HEK293 (cell line): ENCODE data around the gene GABRA5.

Experiments used
- CTCF ChIA-PET: fragments of 350-600 bp; formaldehyde crosslinking; extraction: SDS; loops from one replicate; lab custom pipeline; 2021; ENCODE audit warnings: antibody characterized with exemption; lab: Yijun Ruan, JAX
- POLR2A ChIA-PET: fragments of 300-600 bp; formaldehyde crosslinking; extraction: SDS; loops from one replicate; lab custom pipeline; 2020; ENCODE audit warnings: antibody characterized with exemption, inconsistent platforms; lab: Yijun Ruan, JAX
- H3K27ac ChIP-seq: fragments of 200-500 bp; sonication (Bioruptor generic); 2 replicates; pipeline ENCODE4 v1.5.1; 2014; ENCODE audit warnings: low read depth, low read length, control low read depth, inconsistent platforms; ENCODE audit errors: extremely low read depth
- H3K36me3 ChIP-seq, 2 experiments: fragments of 200-500 bp in 1 of 2; sonication (Bioruptor generic) in 1 of 2; 1 replicate in 1 of 2; 2 replicates in 1 of 2; pipeline ENCODE4 v1.5.1; 2014 to 2017; ENCODE audit warnings: inconsistent platforms in 2 of 2, low read length in 2 of 2; ENCODE audit not compliant: control insufficient read depth in 2 of 2, insufficient read depth in 1 of 2
- H3K4me1 ChIP-seq: fragments of 200-500 bp; sonication (Bioruptor generic); 2 replicates; pipeline ENCODE4 v1.5.1; 2014; ENCODE audit warnings: mild to moderate bottlenecking, low read length, inconsistent platforms; ENCODE audit not compliant: control insufficient read depth, insufficient read depth
- H3K4me3 ChIP-seq: 2 replicates; pipeline ENCODE4 v1.5.1; 2011; ENCODE audit warnings: low read depth, mild to moderate bottlenecking, control low read depth, low read length, moderate library complexity
- H3K9me3 ChIP-seq: fragments of 200-500 bp; sonication (Bioruptor generic); 2 replicates; pipeline ENCODE4 v1.5.1; 2014; ENCODE audit warnings: low read depth, low read length, inconsistent platforms; ENCODE audit not compliant: control insufficient read depth, insufficient read depth
- KLF8 ChIP-seq: fragments of 450-650 bp; formaldehyde crosslinking; IDR thresholded peaks from 2 replicates; pipeline ENCODE4 v1.5.1; 2016; ENCODE audit warnings: missing biosample characterization, missing genetic modification characterization
- REPIN1 ChIP-seq: fragments of 450-650 bp; formaldehyde crosslinking; IDR thresholded peaks from 2 replicates; pipeline ENCODE4 v1.5.1; 2017; ENCODE audit warnings: missing biosample characterization, missing genetic modification characterization, low read depth
- SP2 ChIP-seq: fragments of 450-650 bp; formaldehyde crosslinking; IDR thresholded peaks from 2 replicates; pipeline ENCODE4 v1.5.1; 2016; ENCODE audit warnings: missing biosample characterization, missing genetic modification characterization
- ZBTB8A ChIP-seq: fragments of 450-650 bp; formaldehyde crosslinking; IDR thresholded peaks from 2 replicates; pipeline ENCODE4 v1.5.1; 2016; ENCODE audit warnings: missing biosample characterization, missing genetic modification characterization
- ZNF211 ChIP-seq: fragments of 450-650 bp; formaldehyde crosslinking; IDR thresholded peaks from 2 replicates; pipeline ENCODE4 v1.5.1; 2016; ENCODE audit warnings: low read depth, missing biosample characterization, missing genetic modification characterization
- ZNF366 ChIP-seq: fragments of 450-650 bp; formaldehyde crosslinking; conservative IDR thresholded peaks from 2 replicates; pipeline ENCODE4 v1.5.1; 2016; ENCODE audit warnings: missing biosample characterization, missing genetic modification characterization
- ZNF394 ChIP-seq: fragments of 450-650 bp; formaldehyde crosslinking; IDR thresholded peaks from 2 replicates; pipeline ENCODE4 v1.5.1; 2016; ENCODE audit warnings: missing biosample characterization, missing genetic modification characterization, mild to moderate bottlenecking, moderate library complexity, borderline replicate concordance
- ZNF514 ChIP-seq: fragments of 450-650 bp; formaldehyde crosslinking; IDR thresholded peaks from 2 replicates; pipeline ENCODE4 v1.5.1; 2016; ENCODE audit warnings: missing biosample characterization, missing genetic modification characterization
- ZNF530 ChIP-seq: fragments of 450-650 bp; formaldehyde crosslinking; IDR thresholded peaks from 2 replicates; pipeline ENCODE4 v1.5.1; 2016; ENCODE audit warnings: low read depth, missing biosample characterization, missing genetic modification characterization
- ZNF621 ChIP-seq: fragments of 450-650 bp; formaldehyde crosslinking; IDR thresholded peaks from 2 replicates; pipeline ENCODE4 v1.5.1; 2017; ENCODE audit warnings: missing biosample characterization, missing genetic modification characterization
- ZNF658 ChIP-seq: fragments of 450-650 bp; formaldehyde crosslinking; IDR thresholded peaks from 2 replicates; pipeline ENCODE4; 2016; ENCODE audit warnings: missing biosample characterization, missing genetic modification characterization
- ZNF792 ChIP-seq: fragments of 450-650 bp; formaldehyde crosslinking; IDR thresholded peaks from 2 replicates; pipeline ENCODE4 v1.5.1; 2016; ENCODE audit warnings: missing biosample characterization, missing genetic modification characterization
- ZXDB ChIP-seq: fragments of 450-650 bp; formaldehyde crosslinking; IDR thresholded peaks from 2 replicates; pipeline ENCODE4 v1.5.1; 2016; ENCODE audit warnings: missing biosample characterization, missing genetic modification characterization
- TF ChIP-seq, protein P1 (sequence below): sonication (generic); formaldehyde crosslinking; IDR thresholded peaks from 2 replicates; pipeline ENCODE4 v1.8.1; 2022; ENCODE audit warnings: mild to moderate bottlenecking, moderate library complexity, missing genetic modification reagents
- TF ChIP-seq, protein P2 (sequence below): fragments of 450-650 bp; formaldehyde crosslinking; IDR thresholded peaks from 2 replicates; pipeline ENCODE4 v1.5.1; 2017; ENCODE audit warnings: missing biosample characterization, missing genetic modification characterization
- TF ChIP-seq, protein P3 (sequence below): fragments of 450-650 bp; formaldehyde crosslinking; IDR thresholded peaks from 2 replicates; pipeline ENCODE4 v1.5.1; 2017; ENCODE audit warnings: missing biosample characterization, missing genetic modification characterization
- TF ChIP-seq, protein P4 (sequence below): fragments of 450-650 bp; formaldehyde crosslinking; IDR thresholded peaks from 2 replicates; pipeline ENCODE4 v1.5.1; 2016; ENCODE audit warnings: missing biosample characterization, missing genetic modification characterization
- TF ChIP-seq, protein P5 (sequence below): fragments of 450-650 bp; formaldehyde crosslinking; IDR thresholded peaks from 2 replicates; pipeline ENCODE4 v1.5.1; 2016; ENCODE audit warnings: missing biosample characterization, missing genetic modification characterization

The GABRA5 gene

DNA sequence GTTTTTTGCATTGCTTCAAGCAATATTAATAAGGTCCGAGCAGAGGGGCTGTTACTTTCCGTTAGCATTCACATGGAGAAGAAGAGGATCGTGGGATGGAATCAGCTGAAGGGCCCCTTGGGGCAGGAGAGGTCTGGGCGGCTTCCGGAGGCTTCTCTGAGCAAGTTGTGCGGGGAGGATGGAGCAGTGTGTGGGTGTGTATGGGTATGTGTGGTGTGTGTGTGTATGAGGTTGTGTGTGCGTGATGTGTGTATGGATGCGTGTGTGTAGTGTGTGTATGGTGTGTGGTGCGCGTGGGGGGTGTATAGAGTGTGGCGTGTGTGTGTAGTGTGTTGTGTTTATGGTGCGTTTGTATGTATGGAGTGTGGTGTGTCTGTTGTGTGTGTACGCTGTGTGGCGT is 25.8 kb downstream of the GABRA5 start:
- POLR2A ChIA-PET: no interaction called here
- no peak overlapping the region for H3K4me3 ChIP-seq
- H3K4me1 ChIP-seq: no peaks in the 10 kb centered on the region
- H3K9me3 ChIP-seq: no peaks in the 10 kb centered on the region
- H3K36me3 ChIP-seq: no peaks in the 10 kb centered on the region
- TF ChIP-seq ZNF658 (no peak), ZNF792 (tag by site-specific recombination) (no peak), SP2 (tag by site-specific recombination) (no peak)
- TF ChIP-seq, protein P1, sequence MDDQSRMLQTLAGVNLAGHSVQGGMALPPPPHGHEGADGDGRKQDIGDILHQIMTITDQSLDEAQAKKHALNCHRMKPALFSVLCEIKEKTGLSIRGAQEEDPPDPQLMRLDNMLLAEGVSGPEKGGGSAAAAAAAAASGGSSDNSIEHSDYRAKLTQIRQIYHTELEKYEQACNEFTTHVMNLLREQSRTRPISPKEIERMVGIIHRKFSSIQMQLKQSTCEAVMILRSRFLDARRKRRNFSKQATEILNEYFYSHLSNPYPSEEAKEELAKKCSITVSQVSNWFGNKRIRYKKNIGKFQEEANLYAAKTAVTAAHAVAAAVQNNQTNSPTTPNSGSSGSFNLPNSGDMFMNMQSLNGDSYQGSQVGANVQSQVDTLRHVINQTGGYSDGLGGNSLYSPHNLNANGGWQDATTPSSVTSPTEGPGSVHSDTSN: no peak
- TF ChIP-seq, all 188 proteins: peak for 0
- CTCF ChIA-PET: no interaction called here
- no peak overlapping the region for H3K27ac ChIP-seq

DNA sequence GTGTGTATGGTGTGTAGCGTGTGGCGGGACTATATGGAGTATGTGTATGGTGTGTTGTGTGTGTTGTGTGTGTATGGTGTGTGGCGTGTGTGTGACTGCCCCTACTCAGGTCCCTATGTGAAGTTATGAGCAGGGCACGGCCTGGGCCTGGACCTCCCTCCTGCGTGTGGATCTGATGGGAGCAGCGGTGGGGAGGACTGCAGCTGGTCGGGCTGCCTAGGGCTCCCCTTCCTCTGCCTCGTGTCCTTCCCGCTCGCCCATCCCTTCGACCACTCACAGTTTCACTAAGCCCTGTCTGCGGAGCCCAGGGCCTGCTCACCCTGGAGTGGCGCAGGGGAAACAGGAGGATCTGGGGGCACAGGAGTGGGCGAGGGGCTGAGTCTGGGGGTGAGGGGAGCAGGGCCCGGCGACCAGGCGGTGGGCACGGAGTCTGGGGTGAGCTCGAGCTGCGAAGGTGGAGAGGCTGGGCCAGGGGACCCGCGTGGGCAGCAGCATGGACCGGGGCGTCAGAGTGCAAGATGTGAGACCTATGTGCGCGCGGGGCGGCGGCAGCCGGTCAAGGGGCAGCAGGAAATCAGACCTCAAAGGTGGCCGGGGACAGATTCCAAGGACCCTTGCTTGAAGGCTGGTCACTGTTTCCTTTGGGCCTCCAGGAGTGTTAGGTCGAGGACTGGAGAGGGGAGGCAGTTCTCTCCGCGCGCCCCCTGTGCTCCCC is 26.6 kb downstream of the GABRA5 start:
- no peak overlapping the region for H3K4me3 ChIP-seq
- CTCF ChIA-PET: no interaction called here

More for the DNA sequence above, 26.6 kb downstream of the GABRA5 start:
- TF ChIP-seq, protein P2, sequence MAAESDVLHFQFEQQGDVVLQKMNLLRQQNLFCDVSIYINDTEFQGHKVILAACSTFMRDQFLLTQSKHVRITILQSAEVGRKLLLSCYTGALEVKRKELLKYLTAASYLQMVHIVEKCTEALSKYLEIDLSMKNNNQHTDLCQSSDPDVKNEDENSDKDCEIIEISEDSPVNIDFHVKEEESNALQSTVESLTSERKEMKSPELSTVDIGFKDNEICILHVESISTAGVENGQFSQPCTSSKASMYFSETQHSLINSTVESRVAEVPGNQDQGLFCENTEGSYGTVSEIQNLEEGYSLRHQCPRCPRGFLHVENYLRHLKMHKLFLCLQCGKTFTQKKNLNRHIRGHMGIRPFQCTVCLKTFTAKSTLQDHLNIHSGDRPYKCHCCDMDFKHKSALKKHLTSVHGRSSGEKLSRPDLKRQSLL (tag by site-specific recombination): no peak
- TF ChIP-seq, protein P3, sequence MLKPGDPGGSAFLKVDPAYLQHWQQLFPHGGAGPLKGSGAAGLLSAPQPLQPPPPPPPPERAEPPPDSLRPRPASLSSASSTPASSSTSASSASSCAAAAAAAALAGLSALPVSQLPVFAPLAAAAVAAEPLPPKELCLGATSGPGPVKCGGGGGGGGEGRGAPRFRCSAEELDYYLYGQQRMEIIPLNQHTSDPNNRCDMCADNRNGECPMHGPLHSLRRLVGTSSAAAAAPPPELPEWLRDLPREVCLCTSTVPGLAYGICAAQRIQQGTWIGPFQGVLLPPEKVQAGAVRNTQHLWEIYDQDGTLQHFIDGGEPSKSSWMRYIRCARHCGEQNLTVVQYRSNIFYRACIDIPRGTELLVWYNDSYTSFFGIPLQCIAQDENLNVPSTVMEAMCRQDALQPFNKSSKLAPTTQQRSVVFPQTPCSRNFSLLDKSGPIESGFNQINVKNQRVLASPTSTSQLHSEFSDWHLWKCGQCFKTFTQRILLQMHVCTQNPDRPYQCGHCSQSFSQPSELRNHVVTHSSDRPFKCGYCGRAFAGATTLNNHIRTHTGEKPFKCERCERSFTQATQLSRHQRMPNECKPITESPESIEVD: no peak
- TF ChIP-seq ZXDB (no peak), ZNF514 (tag by site-specific recombination) (no peak), REPIN1 (no peak), ZBTB8A (no peak), ZNF792 (tag by site-specific recombination) (no peak), KLF8 (tag by site-specific recombination) (no peak), ZNF394 (tag by site-specific recombination) (no peak), ZNF621 (no peak), ZNF366 (tag by site-specific recombination) (no peak), ZNF530 (tag by site-specific recombination) (no peak), ZNF211 (tag by site-specific recombination) (no peak)
- TF ChIP-seq, protein P4, sequence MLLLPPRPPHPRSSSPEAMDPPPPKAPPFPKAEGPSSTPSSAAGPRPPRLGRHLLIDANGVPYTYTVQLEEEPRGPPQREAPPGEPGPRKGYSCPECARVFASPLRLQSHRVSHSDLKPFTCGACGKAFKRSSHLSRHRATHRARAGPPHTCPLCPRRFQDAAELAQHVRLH (tag by site-specific recombination): no peak
- TF ChIP-seq, protein P5, sequence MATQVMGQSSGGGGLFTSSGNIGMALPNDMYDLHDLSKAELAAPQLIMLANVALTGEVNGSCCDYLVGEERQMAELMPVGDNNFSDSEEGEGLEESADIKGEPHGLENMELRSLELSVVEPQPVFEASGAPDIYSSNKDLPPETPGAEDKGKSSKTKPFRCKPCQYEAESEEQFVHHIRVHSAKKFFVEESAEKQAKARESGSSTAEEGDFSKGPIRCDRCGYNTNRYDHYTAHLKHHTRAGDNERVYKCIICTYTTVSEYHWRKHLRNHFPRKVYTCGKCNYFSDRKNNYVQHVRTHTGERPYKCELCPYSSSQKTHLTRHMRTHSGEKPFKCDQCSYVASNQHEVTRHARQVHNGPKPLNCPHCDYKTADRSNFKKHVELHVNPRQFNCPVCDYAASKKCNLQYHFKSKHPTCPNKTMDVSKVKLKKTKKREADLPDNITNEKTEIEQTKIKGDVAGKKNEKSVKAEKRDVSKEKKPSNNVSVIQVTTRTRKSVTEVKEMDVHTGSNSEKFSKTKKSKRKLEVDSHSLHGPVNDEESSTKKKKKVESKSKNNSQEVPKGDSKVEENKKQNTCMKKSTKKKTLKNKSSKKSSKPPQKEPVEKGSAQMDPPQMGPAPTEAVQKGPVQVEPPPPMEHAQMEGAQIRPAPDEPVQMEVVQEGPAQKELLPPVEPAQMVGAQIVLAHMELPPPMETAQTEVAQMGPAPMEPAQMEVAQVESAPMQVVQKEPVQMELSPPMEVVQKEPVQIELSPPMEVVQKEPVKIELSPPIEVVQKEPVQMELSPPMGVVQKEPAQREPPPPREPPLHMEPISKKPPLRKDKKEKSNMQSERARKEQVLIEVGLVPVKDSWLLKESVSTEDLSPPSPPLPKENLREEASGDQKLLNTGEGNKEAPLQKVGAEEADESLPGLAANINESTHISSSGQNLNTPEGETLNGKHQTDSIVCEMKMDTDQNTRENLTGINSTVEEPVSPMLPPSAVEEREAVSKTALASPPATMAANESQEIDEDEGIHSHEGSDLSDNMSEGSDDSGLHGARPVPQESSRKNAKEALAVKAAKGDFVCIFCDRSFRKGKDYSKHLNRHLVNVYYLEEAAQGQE (tag by site-specific recombination): no peak
- POLR2A ChIA-PET: no interaction called here
- no peaks in the 10 kb centered on the region for H3K36me3 ChIP-seq
- H3K27ac ChIP-seq: no peak overlapping the region
- H3K4me1 ChIP-seq: no peaks in the 10 kb centered on the region
- H3K9me3 ChIP-seq: no peaks in the 10 kb centered on the region
